HUES48 (cell line): ENCODE measurements around the gene ANXA3.
"Not testable (repeated sequence)": the region's sequence is repeated elsewhere in the genome, so short reads cannot be mapped to it uniquely, and the experiment has no call there.

Source experiments
- H3K27ac ChIP-seq: one replicate; pipeline ENCODE4 v1.7.0; 2013; ENCODE audit warnings: low read depth, low read length, inconsistent platforms
- H3K27me3 ChIP-seq: 2 replicates; pipeline ENCODE4 v1.6.1; 2013; ENCODE audit warnings: mild to moderate bottlenecking, low read length; ENCODE audit not compliant: control insufficient read depth, insufficient read depth
- H3K36me3 ChIP-seq: 2 replicates; pipeline ENCODE4 v1.6.1; 2013; ENCODE audit warnings: low read length; ENCODE audit not compliant: control insufficient read depth, insufficient read depth
- H3K4me1 ChIP-seq: 2 replicates; pipeline ENCODE4 v1.6.1; 2013; ENCODE audit warnings: mild to moderate bottlenecking, low read length; ENCODE audit not compliant: control insufficient read depth, insufficient read depth
- H3K4me3 ChIP-seq: 2 replicates; pipeline ENCODE4 v1.5.1; 2013; ENCODE audit warnings: mild to moderate bottlenecking, low read depth, low read length
- H3K9ac ChIP-seq: 2 replicates; pipeline ENCODE4 v1.6.1; 2013; ENCODE audit warnings: mild to moderate bottlenecking, low read depth, low read length, moderate library complexity
- H3K9me3 ChIP-seq: 2 replicates; pipeline ENCODE4 v1.6.1; 2013; ENCODE audit warnings: low read length; ENCODE audit not compliant: control insufficient read depth, insufficient read depth

ANXA3 gene

GRCh38 chr4:78578674-78579425 is 27.3 kb downstream of the ANXA3 start:
- Histone ChIP-seq H3K36me3 (peaks cover 6% of the 10 kb centered on the region; the same call in 1 of the 2 replicates), H3K4me3 (no peak overlapping the region), H3K9me3 (no peaks in the 10 kb centered on the region), H3K27me3 (no peaks in the 10 kb centered on the region), H3K9ac (no peak overlapping the region), H3K27ac (no peak overlapping the region), H3K4me1 (no peaks in the 10 kb centered on the region)

- Histone ChIP-seq H3K27ac (no peak overlapping the region), H3K36me3 (peaks cover 12% of the 10 kb centered on the region), H3K9me3 (no peaks in the 10 kb centered on the region), H3K4me1 (no peaks in the 10 kb centered on the region), H3K9ac (no peak overlapping the region), H3K4me3 (no peak overlapping the region), H3K27me3 (no peaks in the 10 kb centered on the region)
These were observed 30.0 kb downstream of the ANXA3 start for GRCh38 chr4:78581618-78582017.

GRCh38 chr4:78584863-78585547 is 33.4 kb downstream of the ANXA3 start:
- no peaks in the 10 kb centered on the region for H3K4me1 ChIP-seq
- H3K27ac ChIP-seq, result no peak overlapping the region
- no peak overlapping the region for H3K4me3 ChIP-seq
- peaks cover 20% of the 10 kb centered on the region for H3K36me3 ChIP-seq
- H3K9ac ChIP-seq, result no peak overlapping the region
- no peaks in the 10 kb centered on the region for H3K9me3 ChIP-seq
- no peaks in the 10 kb centered on the region for H3K27me3 ChIP-seq

- Histone ChIP-seq H3K27me3 (no peaks in the 10 kb centered on the region), H3K36me3 (peaks cover 20% of the 10 kb centered on the region), H3K9me3 (no peaks in the 10 kb centered on the region), H3K27ac (no peak overlapping the region), H3K4me3 (no peak overlapping the region), H3K9ac (no peak overlapping the region), H3K4me1 (no peaks in the 10 kb centered on the region)
These were observed 34.1 kb downstream of the ANXA3 start for GRCh38 chr4:78585633-78586032.

GRCh38 chr4:78588894-78589545 is 37.5 kb downstream of the ANXA3 start:
- no peaks in the 10 kb centered on the region for H3K4me1 ChIP-seq
- H3K36me3 ChIP-seq, result peaks cover 17% of the 10 kb centered on the region
- H3K27me3 ChIP-seq, result no peaks in the 10 kb centered on the region
- no peak overlapping the region for H3K4me3 ChIP-seq
- no peaks in the 10 kb centered on the region for H3K9me3 ChIP-seq
- H3K27ac ChIP-seq, result no peak overlapping the region
- no peak overlapping the region for H3K9ac ChIP-seq

GRCh38 chr4:78591404-78591803 is 39.8 kb downstream of the ANXA3 start:
- H3K9me3 ChIP-seq, result no peaks in the 10 kb centered on the region
- H3K27ac ChIP-seq, result no peak overlapping the region
- no peaks in the 10 kb centered on the region for H3K27me3 ChIP-seq
- no peak overlapping the region for H3K4me3 ChIP-seq
- H3K4me1 ChIP-seq, result no peaks in the 10 kb centered on the region
- H3K9ac ChIP-seq, result no peak overlapping the region
- H3K36me3 ChIP-seq, result peaks cover 13% of the 10 kb centered on the region

GRCh38 chr4:78592088-78592783 is 40.7 kb downstream of the ANXA3 start:
- Histone ChIP-seq H3K9me3 (no peaks in the 10 kb centered on the region), H3K4me1 (no peaks in the 10 kb centered on the region), H3K4me3 (no peak overlapping the region), H3K27ac (no peak overlapping the region), H3K36me3 (peaks cover 4% of the 10 kb centered on the region; the same call in 1 of the 2 replicates), H3K9ac (no peak overlapping the region), H3K27me3 (no peaks in the 10 kb centered on the region)

GRCh38 chr4:78596111-78596742 is 44.7 kb downstream of the ANXA3 start:
- Histone ChIP-seq H3K27me3 (no peaks in the 10 kb centered on the region), H3K36me3 (0 out of 2 replicates have a peak, but pooled peaks cover 2% of the 10 kb centered on the region), H3K27ac (no peak overlapping the region), H3K4me1 (no peaks in the 10 kb centered on the region), H3K9me3 (no peaks in the 10 kb centered on the region), H3K4me3 (no peak overlapping the region), H3K9ac (no peak overlapping the region)

GRCh38 chr4:78598431-78598830 is 46.9 kb downstream of the ANXA3 start:
- H3K4me3 ChIP-seq, H3K27ac ChIP-seq, H3K4me1 ChIP-seq, H3K27me3 ChIP-seq, H3K36me3 ChIP-seq, H3K9ac ChIP-seq, H3K9me3 ChIP-seq: not testable (repeated sequence)

GRCh38 chr4:78599147-78599546 is 47.6 kb downstream of the ANXA3 start:
- no peak overlapping the region for H3K9ac ChIP-seq
- no peaks in the 10 kb centered on the region for H3K4me1 ChIP-seq
- no peak overlapping the region for H3K4me3 ChIP-seq
- H3K9me3 ChIP-seq, result no peaks in the 10 kb centered on the region
- H3K27ac ChIP-seq, result no peak overlapping the region
- H3K27me3 ChIP-seq, result no peaks in the 10 kb centered on the region
- 0 out of 2 replicates have a peak, but pooled peaks cover 1% of the 10 kb centered on the region for H3K36me3 ChIP-seq
